Fibroblast of mammary gland (primary cell): ENCODE measurements around the gene NTM.

Source experiments
- DNase-seq: peaks from one replicate; pipeline ENCODE4 v3.0.0-alpha.2; 2010; ENCODE audit warnings: low read depth
- H3K4me3 ChIP-seq: 2 replicates; pipeline ENCODE4 v1.5.1; 2011; ENCODE audit warnings: low read depth, mild to moderate bottlenecking, low read length, moderate library complexity; ENCODE audit not compliant: control insufficient read depth
- TF ChIP-seq, protein P1 (sequence below): conservative IDR thresholded peaks from 2 replicates; pipeline ENCODE4 v1.5.1; 2011; ENCODE audit warnings: low read depth, low read length, inconsistent platforms; ENCODE audit not compliant: control insufficient read depth, insufficient read depth

NTM gene

DNA sequence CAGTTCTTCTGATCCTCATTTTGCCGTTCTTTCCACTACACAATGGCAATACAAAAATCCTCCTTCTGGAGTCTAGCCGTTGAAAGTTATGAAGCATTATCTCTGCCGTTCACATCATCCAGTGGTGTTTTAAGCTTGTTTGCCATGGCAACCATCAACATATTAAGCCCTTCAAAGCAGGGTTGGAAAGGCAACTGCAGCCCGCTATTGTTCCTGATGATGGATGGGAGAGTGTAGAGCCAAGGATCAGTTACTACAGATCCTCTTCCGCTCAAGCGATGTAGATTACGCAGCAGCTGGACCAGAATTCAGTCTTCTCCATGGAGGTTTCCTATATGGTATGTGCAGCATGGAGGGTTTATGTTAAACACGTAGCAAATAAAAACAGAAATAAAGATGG, 352.7 kb downstream of the NTM start:
- no peak for DNase-seq
- TF ChIP-seq, protein P1, sequence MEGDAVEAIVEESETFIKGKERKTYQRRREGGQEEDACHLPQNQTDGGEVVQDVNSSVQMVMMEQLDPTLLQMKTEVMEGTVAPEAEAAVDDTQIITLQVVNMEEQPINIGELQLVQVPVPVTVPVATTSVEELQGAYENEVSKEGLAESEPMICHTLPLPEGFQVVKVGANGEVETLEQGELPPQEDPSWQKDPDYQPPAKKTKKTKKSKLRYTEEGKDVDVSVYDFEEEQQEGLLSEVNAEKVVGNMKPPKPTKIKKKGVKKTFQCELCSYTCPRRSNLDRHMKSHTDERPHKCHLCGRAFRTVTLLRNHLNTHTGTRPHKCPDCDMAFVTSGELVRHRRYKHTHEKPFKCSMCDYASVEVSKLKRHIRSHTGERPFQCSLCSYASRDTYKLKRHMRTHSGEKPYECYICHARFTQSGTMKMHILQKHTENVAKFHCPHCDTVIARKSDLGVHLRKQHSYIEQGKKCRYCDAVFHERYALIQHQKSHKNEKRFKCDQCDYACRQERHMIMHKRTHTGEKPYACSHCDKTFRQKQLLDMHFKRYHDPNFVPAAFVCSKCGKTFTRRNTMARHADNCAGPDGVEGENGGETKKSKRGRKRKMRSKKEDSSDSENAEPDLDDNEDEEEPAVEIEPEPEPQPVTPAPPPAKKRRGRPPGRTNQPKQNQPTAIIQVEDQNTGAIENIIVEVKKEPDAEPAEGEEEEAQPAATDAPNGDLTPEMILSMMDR = no peak

DNA sequence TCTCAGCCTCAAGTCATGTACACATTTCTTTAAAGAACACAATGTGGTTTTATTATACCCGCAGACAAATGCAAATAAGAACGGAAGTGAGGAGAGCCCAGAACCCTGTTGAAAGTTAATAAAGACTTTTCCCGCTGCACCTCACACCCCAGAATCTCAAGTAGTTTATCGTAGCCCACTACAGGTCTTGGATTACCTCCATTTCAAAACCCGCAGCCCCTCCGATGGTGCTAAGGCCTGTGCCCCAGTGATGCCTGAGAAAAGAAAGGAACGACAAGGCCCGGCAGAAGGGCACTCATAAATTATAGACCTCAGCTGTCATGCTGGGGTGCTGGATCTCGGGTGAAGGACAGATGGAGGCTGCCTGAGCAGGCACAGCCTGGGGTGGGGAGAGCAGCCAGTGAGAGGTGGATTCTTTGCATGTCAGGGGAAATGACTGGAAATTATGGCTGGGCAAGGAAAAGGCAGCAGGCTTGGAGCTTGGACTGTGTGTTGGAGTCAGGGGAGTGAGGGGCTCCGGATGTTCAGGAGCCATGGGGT, 354.1 kb downstream of the NTM start:
- TF ChIP-seq, protein P1 = no peak
- no peak overlapping the region for H3K4me3 ChIP-seq
- DNase-seq = no peak

More for the DNA sequence above, 352.7 kb downstream of the NTM start:
- H3K4me3 ChIP-seq = no peak overlapping the region

GRCh38 chr11:131734871-131735270, 364.5 kb downstream of the NTM start:
- no peak for DNase-seq
- TF ChIP-seq, protein P1 = no peak
- no peak overlapping the region for H3K4me3 ChIP-seq

DNA sequence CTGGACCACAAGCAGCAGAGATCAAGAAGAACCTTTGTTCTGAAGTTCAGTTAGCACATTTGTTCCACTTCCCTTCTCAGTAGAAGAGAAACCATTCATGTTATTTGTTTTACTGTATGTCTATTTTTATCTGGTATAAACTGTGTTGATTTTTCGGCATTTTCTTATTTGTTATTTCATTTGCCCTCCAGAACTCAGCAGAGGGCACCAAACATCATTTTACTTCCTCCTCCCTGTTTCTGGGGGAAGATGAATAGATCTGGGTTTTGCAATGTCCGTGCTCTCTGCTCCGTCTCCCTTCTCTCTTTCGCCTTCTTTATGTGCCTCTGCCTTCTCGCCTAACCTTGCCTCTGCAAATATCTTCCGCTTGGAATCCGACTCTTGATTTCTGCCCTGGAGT, 366.9 kb downstream of the NTM start:
- no peak for DNase-seq
- no peak overlapping the region for H3K4me3 ChIP-seq
- TF ChIP-seq, protein P1 = peak; percentile 15

- DNase-seq = no peak
- TF ChIP-seq, protein P1 = no peak
- H3K4me3 ChIP-seq = no peak overlapping the region
Measured at GRCh38 chr11:131739243-131739882, 368.9 kb downstream of the NTM start.

- TF ChIP-seq, protein P1 = no peak
- peak; percentile 80 for DNase-seq
- H3K4me3 ChIP-seq = no peak overlapping the region
Measured at GRCh38 chr11:131744847-131745246, 374.4 kb downstream of the NTM start.
